Astrocyte (in vitro differentiated cells and primary cell): ENCODE data around the gene NPB.

Source experiments
- CTCF ChIP-seq: IDR thresholded peaks from 2 replicates; pipeline ENCODE4 v1.5.1; 2011; ENCODE audit warnings: low read depth, mild to moderate bottlenecking, inconsistent platforms, low read length, moderate library complexity; ENCODE audit not compliant: insufficient read depth
- EZH2 ChIP-seq: IDR thresholded peaks from 2 replicates; pipeline ENCODE4 v1.6.1; 2012; ENCODE audit warnings: mild to moderate bottlenecking, low read length, inconsistent platforms; ENCODE audit not compliant: insufficient read depth

- TF ChIP-seq CTCF (no peak), EZH2 (no peak)
Observed at GRCh38 chr17:81904600-81905423, 2.8 kb downstream of the NPB start.
